ENCODE results near the gene KCNT1.

GRCh38 chr9:135772702-135773493, 70.9 kb downstream of the KCNT1 start:
- TF ChIP-seq CEBPB (IDR thresholded peaks at IDR 0.05; ENCODE audit: borderline replicate concordance in 1 of 2, low read depth in 2 of 2, low read length in 2 of 2) (no peak), CTCF (IDR thresholded peaks at IDR 0.05 in 2 of 3, conservative IDR thresholded peaks at IDR 0.05 in 1 of 3; ENCODE audit: control insufficient read depth in 2 of 3, extremely low read depth in 1 of 3, insufficient read depth in 1 of 3, low read depth in 3 of 3, low read length in 3 of 3) (no peak), ZNF274 (IDR thresholded peaks at IDR 0.05; ENCODE audit: insufficient read depth, insufficient read length) (no peak), POLR2A (IDR thresholded peaks at IDR 0.05; ENCODE audit: low read depth, low read length) (no peak), ASH2L (IDR thresholded peaks at IDR 0.05; ENCODE audit: borderline replicate concordance, low read depth) (no peak), NRF1 (conservative IDR thresholded peaks at IDR 0.05; ENCODE audit: low read depth, low read length) (no peak)
- TF ChIP-seq, protein P1, sequence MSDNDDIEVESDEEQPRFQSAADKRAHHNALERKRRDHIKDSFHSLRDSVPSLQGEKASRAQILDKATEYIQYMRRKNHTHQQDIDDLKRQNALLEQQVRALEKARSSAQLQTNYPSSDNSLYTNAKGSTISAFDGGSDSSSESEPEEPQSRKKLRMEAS (IDR thresholded peaks at IDR 0.05; ENCODE audit: low read depth, low read length), result no peak
- TF ChIP-seq, protein P2, sequence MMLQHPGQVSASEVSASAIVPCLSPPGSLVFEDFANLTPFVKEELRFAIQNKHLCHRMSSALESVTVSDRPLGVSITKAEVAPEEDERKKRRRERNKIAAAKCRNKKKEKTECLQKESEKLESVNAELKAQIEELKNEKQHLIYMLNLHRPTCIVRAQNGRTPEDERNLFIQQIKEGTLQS (IDR thresholded peaks at IDR 0.05; ENCODE audit: borderline replicate concordance, extremely low read depth, low read depth, low read length), result no peak

All from GM12878 (cell line).